ENCODE measurements around the gene CALML4.

DNA sequence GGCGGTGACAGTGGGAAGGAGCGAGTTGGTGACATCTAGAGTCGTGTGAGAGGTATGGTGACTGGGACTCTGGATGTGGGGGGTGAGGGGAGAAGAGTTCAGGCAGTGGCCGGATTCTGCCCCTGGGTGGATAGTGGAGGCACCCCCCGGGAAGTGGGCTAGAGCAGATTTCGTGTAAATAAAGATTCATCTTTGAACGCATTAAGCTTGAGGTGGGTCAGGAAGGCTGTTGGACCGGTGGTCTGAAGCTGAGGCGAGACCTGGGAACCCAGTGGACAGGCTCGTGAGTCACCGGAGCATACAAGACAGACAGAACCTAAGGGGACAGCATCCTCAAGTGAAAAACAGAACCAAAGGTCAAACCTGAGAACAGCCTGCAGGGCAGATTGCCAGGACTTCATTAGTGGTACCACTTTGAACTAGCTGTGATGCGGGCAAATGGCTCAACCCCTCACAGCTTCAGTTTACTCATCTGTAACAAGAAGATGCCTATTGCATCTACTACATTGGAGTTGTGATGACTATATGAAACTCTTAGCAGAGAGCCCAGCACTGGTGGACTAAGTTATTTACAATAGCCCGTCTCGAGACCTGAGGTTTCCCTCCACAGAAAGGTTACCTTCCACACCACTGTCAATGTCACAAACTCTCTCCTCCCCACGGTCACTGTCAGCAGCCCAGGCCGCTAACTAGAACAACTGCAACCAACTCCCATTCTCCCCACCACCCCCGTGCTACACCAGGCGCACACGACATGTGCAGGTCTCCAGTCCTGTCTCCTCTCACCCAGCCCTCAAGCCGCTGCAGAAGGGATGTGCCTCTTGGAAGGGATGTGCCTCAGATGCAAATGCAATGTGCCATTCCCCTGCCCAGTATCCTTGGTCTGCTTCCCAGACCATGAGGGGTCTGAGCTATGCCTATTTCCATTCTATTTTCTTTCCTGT lies 25.3 kb upstream of the CALML4 start:
- TF ChIP-seq POLR2A (IDR thresholded peaks at IDR 0.05), result no peak
- TF ChIP-seq, protein P1, sequence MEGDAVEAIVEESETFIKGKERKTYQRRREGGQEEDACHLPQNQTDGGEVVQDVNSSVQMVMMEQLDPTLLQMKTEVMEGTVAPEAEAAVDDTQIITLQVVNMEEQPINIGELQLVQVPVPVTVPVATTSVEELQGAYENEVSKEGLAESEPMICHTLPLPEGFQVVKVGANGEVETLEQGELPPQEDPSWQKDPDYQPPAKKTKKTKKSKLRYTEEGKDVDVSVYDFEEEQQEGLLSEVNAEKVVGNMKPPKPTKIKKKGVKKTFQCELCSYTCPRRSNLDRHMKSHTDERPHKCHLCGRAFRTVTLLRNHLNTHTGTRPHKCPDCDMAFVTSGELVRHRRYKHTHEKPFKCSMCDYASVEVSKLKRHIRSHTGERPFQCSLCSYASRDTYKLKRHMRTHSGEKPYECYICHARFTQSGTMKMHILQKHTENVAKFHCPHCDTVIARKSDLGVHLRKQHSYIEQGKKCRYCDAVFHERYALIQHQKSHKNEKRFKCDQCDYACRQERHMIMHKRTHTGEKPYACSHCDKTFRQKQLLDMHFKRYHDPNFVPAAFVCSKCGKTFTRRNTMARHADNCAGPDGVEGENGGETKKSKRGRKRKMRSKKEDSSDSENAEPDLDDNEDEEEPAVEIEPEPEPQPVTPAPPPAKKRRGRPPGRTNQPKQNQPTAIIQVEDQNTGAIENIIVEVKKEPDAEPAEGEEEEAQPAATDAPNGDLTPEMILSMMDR (IDR thresholded peaks at IDR 0.05), result no peak

Measured in lower leg skin (tissue), 3 donors.